HG02943 (cell line): Measurements from ENCODE around the gene FBXO2.
"Not testable (repeated sequence)": the region's sequence is repeated elsewhere in the genome, so short reads cannot be mapped to it uniquely, and the experiment has no call there.

Experiments
- ATAC-seq: cut with Tn5 transposase; IDR thresholded peaks from one replicate; pipeline ENCODE4 v1.9.1; 2021; ENCODE audit warnings: mild to moderate bottlenecking, low read depth, moderate library complexity; ENCODE audit not compliant: unreplicated experiment

FBXO2 gene

DNA sequence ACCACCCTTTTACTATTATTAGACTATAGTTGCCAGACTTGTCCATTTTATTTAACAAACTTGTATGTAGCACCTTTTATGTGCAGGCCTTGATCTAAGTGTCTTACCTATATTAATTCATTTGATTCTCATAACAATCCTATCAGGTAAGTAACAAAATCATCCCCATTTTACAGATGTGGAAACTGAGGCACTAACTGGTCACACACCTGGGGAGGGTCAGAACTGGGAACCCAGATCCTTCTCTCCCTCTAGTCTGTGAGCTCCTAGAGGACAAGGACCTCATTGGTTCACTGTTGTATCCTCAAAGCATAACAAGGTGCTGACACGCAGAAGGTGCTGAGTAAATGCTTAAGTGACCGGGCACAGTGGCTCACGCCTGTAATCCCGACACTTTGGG lies 14.9 kb downstream of the FBXO2 start:
- ATAC-seq = no peak

DNA sequence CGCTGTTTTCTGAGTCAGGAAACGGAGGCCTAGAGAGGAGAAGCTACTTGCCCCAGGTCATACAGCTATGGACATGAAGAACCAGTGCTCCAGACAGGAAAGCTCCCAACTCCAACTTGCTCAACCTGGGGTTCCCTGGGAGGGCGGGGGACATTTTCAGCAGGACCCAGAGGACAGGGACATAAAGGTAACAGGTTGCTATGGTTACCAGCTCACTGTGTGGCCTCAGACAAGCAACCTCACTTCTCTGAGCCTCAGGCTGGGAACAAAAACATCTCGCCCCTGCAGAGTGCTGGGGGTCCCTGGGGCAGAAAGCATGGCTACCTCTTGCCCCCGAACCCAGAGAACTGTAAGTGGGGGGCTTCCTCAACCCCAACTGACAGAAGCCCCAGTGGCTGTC lies 16.1 kb downstream of the FBXO2 start:
- no peak for ATAC-seq

GRCh38 chr1:11634365-11635192 lies 19.6 kb downstream of the FBXO2 start:
- ATAC-seq = no peak

- ATAC-seq = no peak
Measured at GRCh38 chr1:11629184-11630016, 24.8 kb downstream of the FBXO2 start.

- no peak for ATAC-seq
Measured at GRCh38 chr1:11628767-11629166, 25.5 kb downstream of the FBXO2 start.

DNA sequence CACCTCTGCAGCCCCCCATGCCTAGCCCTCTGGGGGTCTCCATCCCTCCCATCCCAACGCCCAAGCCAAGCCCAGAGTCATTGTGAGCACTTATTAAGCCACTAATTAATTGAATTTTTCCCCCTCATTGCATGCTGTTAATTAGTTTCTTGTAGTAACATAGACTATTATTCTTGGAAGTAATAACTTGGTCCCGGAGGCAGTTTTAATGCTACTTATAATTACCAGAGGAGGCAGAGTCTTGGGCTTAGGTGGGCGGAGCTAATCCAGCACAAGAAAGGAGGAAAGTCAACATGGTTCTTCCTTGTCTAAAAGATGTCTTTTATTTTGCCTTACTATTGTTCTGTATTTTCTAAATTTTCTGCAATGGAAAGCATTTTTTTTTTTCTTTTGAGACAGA lies 27.7 kb downstream of the FBXO2 start:
- ATAC-seq = no peak

DNA sequence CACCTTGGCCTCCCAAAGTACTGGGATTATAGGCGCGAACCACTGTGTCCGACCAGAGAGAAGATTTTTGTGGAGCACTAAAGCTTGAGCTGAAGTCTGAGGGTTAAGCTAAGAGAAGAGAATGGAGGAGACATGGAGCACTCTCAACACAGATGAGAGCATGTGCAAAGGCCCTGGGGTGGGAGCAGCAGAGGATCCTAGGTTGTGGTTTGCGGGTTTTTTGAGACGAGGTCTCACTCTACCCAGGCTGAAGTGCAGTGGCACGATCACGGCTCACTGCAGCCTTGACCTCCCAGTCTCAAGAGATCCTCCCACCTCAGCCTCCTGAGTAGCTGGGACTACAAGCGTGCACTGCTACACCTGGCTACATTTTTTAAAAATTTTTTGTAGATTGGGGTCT lies 30.5 kb downstream of the FBXO2 start:
- ATAC-seq = no peak

DNA sequence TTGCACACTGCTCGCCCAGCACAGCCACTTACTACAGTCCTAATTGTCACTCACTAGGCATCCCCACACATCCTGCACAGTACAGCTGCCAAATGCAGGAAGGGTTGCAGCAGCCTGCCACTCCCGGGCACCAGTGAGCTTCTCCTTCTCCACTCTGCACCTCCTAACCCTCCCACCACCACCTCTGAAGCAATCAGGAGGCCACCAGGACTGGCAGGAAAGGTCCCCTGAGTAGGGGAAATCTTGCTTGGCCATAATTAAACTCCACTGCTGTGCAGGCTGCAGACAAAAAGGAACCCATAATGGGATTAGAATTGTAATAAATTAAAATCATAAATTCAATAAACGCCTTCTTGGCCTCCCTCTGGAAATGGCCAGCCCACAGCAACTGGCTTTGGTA lies 31.8 kb downstream of the FBXO2 start:
- ATAC-seq = no peak

- ATAC-seq = no peak
Measured at GRCh38 chr1:11620924-11621323, 33.3 kb downstream of the FBXO2 start.

DNA sequence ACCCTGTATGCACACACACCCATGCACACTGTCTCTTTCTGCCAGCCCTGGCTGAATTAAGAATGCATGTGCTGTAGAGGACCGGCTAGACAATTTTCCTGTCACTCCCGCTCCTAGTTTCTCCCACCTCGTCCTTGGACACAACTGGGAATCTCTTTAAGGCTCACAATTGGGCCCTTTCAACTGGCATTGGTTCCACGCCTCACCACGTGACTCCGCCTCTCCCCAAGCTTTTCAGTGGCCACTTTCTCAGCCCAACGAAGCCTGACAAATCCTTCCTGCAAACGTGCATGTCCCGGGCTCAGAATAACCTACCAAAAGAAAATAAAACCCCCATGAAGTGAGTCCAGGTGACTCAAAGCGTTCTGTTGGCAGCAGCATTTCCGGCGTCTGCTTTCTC lies 33.8 kb downstream of the FBXO2 start:
- ATAC-seq = no peak

DNA sequence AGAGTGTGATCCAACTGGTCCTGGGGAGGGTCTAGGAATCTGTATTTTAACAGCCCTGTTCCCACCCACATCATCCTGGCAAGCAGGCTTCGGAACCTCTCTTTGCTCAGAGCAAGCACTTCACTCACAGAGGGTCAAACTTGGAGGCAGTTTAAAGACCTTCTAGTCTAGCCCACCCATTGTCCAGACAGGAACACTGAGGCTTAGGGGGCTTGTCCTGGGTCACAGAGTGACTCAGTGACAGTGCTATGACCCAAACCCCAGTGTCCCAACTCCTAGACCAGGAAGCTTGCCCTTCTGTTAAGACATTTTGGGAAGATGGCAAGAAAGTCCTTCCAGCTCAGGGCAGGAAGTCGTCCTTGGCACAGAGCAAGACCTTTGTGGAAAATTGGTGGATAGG lies 36.5 kb downstream of the FBXO2 start:
- no peak for ATAC-seq

GRCh38 chr1:11617314-11617713 lies 36.9 kb downstream of the FBXO2 start:
- ATAC-seq = no peak

DNA sequence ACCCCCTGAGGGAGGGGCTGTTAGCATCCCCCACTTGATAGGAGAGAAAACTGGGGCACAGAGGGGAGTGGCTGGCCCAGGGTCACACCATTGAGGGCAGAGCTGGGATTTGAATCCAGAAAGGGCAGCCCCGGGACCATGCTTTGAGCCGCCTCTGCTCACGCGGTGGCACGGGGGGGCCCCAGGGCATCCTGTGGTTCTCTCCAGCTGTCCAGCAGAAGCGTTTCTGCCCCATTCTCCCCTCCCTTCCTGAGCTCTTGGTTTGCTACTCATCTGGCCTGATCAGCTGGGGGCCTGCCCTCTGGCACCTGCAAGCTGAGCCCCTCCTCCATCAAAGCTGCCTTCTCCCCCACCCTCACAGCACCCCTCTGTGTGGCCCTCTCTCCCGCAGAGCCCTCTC lies 37.5 kb downstream of the FBXO2 start:
- ATAC-seq = no peak

GRCh38 chr1:11615090-11615489 lies 39.1 kb downstream of the FBXO2 start:
- ATAC-seq = no peak

DNA sequence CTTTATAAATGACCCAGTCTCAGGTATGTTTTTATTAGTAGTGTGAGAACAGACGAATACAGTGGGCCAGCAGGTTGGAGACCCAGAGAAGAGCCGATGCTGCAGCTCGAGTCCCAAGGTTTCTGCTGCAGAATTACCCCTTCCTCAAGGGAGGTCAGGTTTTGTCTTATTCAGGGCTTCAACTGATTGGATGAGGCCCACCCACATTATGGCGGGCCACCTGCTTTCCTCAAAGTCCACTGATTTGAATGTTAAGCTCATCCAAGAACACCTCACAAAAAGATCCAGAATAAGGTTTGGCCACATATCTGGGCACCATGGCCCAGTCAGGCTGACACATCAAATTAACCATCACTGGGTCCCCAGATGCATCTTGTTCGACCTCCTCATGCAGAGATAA lies 40.9 kb downstream of the FBXO2 start:
- ATAC-seq = no peak

GRCh38 chr1:11611638-11612327 lies 42.4 kb downstream of the FBXO2 start:
- ATAC-seq = no peak

DNA sequence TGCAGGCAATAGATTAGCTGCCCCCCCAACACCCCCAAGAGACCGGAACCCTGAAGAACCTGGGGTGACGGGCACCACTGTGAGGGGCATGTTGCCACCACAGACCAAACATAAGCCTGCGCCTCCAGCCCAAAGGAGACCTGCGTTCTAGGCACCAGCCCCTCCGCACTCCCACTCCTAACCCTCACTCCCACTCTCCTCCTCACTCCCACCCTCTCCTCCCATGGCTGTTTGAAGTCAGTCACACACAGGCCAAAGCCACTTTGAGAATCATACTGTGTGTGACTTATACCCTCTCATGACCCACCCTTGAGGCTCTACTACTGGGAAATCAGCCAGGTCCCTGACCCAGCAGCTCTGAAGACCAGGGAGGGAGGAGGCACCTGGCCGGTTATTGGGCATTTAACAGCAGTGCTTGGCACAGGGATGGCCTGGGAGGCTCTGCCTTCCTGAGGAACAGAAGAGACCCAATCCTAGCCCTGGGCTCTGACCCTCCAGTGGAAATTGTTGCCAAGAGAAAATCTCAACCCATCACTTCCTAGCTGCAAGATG lies 43.5 kb downstream of the FBXO2 start:
- no peak for ATAC-seq

GRCh38 chr1:11609378-11609777 lies 44.9 kb downstream of the FBXO2 start:
- not testable (repeated sequence) for ATAC-seq

DNA sequence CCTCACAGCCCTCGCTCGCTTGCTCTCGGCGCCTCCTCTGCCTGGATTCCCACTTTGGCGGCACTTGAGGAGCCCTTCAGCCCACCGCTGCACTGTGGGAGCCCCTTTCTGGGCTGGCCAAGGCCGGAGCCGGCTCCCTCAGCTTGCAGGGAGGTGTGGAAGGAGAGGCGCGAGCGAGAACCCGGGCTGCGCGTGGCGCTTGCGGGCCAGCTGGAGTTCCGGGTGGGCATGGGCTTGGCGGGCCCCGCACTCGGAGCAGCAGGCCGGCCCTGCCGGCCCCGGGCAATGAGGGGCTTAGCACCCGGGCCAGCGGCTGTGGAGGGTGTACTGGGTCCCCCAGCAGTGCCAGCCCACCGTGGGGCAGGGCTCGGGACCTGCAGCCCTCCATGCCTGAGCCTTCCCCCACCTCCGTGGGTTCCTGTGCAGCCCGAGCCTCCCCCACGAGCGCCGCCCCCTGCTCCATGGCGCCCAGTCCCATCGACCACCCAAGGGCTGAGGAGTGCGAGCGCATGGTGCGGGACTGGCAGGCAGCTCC lies 45.6 kb downstream of the FBXO2 start:
- not testable (repeated sequence) for ATAC-seq

DNA sequence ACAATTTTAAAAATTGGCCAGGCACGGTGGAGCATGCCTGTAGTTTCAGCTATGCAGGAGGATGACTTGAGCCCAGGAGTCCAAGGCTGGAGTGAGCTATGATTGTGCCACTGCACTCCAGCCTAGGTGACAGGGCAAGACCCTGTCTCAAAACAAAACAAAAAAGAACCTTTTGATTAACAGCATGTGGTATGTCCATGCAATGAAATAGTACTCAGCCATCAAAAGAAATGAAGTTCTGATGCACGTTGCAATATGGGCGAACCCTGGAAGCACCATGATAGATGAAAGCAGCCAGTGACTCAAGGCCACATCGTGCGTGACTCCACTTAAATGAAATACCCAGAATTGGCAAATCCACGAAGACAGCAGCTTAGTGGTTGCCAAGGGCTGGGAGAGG lies 47.5 kb downstream of the FBXO2 start:
- no peak for ATAC-seq

DNA sequence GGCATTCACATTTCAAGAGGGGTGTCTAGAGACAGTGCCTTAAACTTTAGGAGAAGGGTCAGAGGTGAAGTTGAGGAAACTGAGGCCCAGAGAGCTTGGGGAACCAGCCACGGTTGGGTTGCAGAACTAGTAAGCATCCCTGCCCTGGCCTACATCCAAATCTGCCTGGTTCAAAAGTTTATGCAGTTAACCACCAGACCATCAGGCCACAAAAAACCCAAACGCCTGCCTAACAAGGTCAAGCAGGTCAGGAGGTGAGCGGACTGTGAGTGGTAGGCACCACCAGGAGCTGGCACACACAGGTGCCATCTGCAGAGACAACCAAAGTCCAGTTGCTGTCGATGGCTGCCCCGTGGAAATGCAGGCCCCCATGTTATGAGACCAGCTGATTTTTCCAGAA lies 51.2 kb downstream of the FBXO2 start:
- ATAC-seq = no peak
